LNCAP (cell line): ENCODE measurements around the gene AMOT.

Experiments
- CTCF ChIP-seq: fragments of 450-650 bp; IDR thresholded peaks from 2 replicates; pipeline ENCODE4 v1.5.1; 2017; ENCODE audit warnings: mild to moderate bottlenecking

AMOT gene

GRCh38 chrX:112808651-112809195 lies 31.9 kb downstream of the AMOT start:
- no peak for TF ChIP-seq CTCF

GRCh38 chrX:112808007-112808406 lies 32.6 kb downstream of the AMOT start:
- no peak for TF ChIP-seq CTCF

GRCh38 chrX:112803060-112803459 lies 37.6 kb downstream of the AMOT start:
- no peak for TF ChIP-seq CTCF

- no peak for TF ChIP-seq CTCF
These were observed 38.1 kb downstream of the AMOT start for GRCh38 chrX:112802541-112802940.

GRCh38 chrX:112800971-112801775 lies 39.5 kb downstream of the AMOT start:
- TF ChIP-seq CTCF: no peak

- TF ChIP-seq CTCF: no peak
These were observed 41.2 kb downstream of the AMOT start for GRCh38 chrX:112799425-112799824.

GRCh38 chrX:112798736-112799135 lies 41.9 kb downstream of the AMOT start:
- TF ChIP-seq CTCF: no peak
